GM19035 (cell line): ENCODE data around the gene TNNC2.
"Not testable (repeated sequence)": the region's sequence is repeated elsewhere in the genome, so short reads cannot be mapped to it uniquely, and the experiment has no call there.

Source experiments
- ATAC-seq: cut with Tn5 transposase; IDR thresholded peaks from one replicate; pipeline ENCODE4 v1.9.1; 2021; ENCODE audit not compliant: unreplicated experiment

Gene TNNC2

DNA sequence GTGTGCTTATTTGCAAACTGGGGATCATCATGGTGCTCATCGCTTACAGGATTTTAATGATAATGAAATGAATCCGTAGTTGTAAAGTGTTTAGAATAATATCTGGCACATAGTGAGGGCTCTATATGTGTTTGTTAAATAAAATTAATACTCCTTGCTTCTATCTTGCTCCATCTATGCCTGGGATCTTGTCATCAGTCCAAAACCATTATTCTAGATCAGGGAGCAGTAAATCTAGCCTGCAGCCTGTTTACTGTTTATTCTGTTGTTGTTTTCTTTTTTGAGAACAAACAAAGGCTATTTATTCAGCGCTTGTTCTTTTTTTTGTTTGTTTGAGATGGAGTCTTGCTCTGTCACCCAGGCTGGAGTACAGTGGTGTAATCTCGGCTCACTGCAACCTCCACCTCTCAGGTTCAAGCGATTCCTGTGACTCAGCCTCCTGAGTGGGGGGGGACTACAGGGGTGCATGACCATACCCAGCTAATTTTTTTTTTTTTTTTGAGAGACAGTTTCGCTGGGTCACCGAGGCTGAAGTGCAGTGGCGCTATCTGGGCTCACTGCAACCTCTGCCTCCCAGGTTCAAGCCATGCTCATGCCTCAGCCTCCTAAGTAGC, 22.0 kb upstream of the TNNC2 start:
- ATAC-seq, result no peak

DNA sequence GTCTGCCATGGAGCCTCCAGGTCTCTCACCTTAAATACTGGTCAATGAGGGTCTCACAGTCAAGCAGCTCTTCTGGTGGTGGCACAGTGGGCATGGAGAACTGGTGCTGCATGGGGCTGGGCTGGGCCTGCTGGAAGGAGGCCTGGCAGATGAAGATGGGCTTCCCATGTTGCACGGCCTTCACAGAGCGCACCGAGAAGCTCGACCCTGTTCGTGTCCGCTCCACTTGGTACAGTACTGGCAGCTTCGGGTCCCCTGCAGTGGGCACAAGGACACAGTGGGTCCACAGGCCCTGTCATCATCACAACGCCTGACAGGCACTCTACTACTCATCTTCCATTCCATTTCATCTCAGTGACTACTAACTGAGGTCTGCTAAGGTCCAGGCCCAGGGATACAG, 21.3 kb upstream of the TNNC2 start:
- no peak for ATAC-seq

DNA sequence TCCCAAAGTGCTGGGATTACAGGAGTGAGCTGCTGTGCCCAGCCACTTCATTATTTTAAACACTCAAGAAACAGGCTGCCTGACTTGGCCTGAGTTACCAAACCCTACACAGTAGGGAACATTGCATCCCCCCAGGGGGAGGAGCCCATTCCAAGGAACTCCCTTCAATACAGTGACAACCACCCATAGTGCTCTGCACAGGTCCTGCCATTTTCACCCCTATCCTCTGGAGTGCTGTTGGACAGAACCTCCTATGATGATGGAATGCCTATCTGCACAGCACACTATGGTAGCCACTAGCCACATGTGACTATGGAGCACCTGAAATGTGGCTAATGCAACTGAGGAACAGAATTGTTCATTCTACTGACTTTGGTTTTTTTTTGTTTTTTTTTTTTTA, 18.3 kb upstream of the TNNC2 start:
- ATAC-seq, result no peak

DNA sequence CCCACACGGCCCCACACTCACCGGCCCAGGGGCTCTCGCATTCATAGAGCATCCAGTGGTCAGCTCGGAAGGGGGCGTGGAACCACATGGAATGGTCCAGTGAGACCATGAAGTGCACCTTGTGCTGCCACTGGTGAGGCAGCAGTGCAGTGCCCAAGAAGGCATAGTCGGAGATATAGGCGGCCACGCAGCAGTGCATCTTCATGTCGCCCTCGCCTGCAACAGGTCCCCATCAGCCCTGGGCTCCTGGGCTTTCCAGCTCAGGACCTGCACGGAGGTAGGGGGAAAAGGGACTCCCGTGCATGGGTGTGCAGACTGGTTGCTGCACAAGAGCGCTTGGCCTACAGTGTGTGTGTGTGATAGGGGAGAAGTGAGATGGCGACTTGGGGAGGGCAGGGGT, 16.4 kb upstream of the TNNC2 start:
- no peak for ATAC-seq

DNA sequence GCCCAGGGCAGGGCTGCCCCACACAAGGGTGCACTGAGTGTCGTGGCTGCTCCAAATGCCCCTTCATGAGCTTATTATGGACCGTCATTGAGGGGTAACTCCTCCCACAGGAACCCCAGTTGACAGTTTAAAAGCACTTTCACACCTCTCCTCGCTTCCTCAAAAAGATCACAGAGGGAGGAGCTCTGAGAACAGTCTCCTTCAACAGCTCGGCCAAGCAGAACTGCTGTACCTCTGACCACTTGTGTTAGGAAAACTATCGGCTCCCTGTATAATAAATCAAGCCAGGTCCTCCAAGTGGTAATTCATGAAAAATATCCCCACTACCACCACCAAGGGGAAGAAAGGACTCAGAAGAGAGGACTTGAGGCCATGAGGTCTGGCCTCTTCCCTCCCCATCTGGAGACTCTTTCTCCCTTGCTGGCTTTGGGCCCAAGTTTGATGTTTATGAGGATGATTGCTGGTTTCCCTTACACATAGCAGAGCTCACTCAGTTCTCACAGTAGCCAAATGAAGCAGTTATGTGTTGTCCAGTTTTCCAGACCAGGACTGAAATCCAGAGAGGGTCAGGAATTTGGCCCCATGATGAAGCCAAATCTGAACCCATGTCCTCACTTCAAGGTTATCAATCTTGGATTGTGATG, 15.2 kb upstream of the TNNC2 start:
- ATAC-seq, result no peak

DNA sequence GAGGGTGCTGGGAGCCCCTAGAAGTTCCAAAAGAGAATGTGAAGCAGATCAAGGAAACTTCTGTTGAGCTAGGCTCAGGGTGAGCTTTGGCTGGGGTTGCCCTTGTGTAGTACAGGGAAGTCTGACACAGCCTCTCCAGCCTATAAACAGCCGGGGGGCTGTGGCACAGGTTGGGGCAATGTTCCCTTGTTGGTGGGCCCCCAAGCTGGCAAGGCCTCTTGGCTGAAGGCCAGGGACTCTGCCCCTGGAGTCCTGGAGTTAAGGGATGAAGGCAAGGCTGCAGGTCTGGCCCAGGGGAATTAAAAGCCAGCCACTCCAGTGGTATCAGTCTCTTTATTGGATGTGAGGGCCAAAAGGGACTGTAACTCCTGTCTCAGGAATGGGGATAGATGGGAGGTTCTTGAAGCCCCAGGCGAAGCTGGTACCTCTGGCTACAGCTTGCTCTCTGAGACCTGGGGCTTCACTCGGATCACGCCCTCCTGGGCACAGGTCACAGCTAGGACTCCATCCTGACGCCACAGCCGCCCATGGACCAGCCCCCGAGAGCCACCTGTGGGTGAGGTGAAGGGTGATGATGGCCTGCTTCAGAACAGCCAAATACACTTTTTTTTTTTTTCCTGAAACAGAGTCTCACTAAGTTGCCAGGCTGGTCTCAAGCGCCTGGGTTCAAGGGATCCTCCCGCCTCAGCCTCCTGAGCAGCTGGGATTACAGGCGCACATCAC, 14.5 kb upstream of the TNNC2 start:
- ATAC-seq, result no peak

DNA sequence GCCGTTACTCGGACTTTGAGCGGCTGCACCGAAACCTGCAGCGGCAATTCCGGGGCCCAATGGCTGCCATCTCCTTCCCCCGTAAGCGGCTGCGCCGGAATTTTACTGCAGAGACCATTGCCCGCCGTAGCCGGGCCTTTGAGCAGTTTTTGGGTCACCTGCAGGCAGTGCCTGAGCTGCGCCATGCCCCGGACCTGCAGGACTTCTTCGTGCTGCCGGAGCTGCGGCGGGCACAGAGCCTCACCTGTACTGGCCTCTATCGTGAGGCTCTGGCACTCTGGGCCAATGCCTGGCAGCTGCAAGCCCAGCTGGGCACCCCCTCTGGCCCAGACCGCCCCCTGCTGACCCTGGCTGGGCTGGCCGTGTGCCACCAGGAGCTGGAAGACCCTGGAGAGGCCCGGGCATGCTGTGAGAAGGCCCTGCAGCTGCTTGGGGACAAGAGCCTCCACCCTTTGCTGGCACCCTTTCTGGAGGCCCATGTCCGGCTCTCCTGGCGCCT, 13.6 kb upstream of the TNNC2 start:
- no peak for ATAC-seq

DNA sequence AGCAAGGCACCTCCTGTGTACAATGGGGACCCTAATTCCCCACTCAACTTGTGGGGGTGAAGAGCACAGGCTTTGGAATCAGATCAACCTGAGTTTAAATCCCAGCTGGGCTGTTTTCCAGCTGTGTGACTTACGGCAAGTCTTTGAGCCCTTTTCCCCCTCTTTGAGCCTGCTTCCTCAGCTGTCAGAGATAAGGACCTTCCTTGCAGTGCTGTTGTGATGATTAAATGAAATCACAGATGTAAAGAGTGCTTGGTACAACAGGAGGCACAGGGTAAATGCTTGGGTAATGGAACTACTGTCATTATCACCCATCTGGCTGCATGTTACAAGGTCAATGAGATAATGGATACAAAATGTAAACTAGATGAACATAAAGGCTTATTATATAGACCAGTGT, 9.7 kb upstream of the TNNC2 start:
- ATAC-seq, result no peak

DNA sequence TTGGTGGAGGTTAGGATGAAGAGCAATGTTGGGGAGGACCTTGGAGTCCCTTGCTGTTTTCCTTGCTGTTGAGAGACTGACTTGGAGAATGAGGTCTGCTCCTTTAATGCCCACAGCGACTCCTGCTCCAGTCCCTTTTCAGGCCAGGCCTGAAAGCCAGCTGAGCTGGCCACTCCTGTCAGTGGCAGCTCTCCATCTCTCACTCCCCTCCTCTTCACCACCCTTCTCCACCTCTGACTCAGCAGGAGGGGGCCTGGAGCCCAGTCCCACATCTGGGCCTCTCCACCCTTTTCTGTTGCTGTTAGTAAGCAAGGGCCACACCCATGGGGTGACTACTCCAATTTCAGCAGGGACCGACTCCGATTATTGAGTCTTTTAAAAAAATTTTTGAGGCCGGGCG, 8.7 kb upstream of the TNNC2 start:
- ATAC-seq, result no peak

DNA sequence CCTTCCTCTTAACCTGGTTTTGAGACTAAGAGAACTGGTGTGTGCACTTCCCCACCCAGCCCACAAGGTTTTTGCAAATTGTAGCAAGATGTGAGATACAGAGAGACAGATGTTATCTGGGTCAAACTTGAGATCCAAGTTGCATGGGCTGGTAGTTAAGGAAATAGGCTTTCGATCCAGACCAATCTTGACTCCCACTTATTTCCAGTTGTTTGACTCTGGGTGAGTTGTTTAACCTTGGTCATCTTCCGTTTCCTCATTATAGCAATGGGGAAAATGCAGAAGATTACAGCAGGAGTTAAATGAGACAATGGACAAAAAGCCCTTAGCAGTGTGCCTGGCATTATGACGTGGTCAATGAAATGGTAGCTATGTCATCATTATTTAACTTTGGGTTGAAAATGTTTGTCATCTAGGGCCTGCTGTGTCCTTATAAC, 8.2 kb upstream of the TNNC2 start:
- ATAC-seq, result no peak

DNA sequence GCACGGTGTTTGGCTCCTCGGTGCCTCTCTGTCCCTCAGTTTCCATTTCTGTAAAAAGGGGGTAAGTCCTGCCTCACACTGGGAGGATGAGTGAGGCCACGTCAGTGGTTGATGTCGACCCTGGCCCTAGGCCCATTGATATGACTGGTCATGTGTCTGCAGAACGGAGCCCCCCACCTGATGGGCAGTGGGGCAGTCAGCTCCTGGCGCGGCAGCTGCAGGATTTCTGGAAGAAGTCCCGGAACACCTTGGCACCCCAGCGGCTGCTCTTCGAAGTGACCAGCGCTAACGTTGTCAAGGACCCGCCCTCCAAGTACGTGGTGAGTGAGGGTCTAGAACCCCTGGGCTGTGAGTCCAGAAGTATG, 7.7 kb upstream of the TNNC2 start:
- no peak for ATAC-seq

DNA sequence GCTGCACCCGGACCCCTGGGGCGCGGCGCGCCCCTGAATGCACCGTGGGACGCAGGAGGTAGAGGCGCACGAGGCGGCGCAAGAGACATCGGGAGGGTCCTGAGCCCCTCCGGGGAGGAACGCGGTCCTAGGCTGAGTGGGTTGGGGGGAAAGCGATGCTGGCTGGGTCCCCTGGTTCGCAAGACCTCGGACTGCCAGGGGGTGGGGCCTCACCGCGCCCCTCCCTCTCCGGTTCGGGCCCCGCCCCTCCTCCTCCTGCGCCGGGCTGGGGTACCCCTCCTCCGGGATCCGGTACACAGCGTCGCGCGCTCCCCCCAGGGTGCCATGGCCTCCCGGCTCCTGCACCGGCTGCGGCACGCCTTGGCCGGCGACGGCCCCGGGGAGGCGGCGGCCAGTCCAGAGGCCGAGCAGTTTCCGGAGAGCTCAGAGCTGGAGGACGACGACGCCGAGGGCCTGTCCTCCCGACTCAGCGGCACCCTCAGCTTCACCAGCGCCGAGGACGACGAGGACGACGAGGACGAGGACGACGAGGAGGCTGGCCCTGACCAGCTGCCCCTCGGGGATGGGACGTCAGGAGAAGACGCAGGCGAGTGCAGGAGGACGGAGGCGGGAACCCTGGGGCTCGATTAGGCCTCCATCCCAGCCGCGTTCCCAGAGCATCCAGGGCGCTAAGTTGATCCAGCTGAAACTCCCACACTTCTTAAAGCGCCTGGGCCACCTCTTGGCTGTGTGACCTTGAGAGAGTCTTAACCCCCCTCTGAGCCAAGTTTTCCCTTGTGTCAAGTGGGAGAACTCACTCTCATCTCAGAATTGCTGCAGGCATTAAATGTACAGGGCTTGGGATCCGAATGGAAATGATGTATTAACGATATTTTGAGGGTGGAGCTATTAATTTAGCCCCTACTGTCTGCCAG, 7.0 kb upstream of the TNNC2 start:
- ATAC-seq, result no peak

DNA sequence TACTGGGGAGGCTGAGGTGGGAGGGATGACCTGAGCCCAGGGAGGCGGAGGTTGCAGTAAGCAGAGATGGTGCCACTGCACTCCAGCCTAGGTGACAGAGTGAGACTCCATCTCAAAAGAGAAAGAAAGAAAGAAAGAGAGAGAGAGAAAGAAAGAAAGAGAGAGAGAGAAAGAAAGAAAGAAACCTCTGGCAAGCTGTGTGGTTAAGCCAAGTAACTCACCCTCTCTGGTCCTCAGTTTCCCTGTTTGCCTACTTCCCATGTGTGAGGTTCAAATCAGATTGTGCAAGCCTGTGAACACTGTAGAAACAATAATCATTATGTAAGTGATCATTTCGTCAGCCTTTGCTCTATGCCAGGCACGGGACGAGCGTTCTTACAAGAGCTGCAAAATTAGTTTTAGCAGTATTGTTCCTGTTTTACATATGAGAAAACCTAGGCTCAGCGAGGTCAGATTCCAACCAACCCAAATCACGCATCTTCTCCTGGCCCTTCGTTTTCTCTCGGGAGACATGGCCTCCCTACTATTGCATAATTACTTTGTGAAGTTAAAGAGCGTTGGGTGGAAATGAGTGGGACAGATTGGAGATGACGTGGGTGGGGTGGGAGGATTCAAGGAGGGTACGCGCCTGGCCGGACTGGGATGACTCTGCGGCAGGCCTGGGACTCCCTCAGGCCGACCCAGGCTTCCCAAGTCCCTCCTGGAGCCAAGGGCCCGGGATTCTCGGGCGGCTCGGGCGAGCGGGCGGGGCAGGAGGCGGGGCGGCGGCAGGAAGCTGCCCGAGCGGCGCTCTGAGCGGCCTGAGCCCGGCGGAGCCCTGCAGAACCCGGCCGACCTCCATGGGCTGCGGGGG, 6.1 kb upstream of the TNNC2 start, which contains the start of gene SNX21:
Gene SNX21, plus strand, starts transcription at position 770 of the 853 bp plus-strand sequence. CDS start 121 bp downstream, outside the sequence.
- no peak for ATAC-seq

DNA sequence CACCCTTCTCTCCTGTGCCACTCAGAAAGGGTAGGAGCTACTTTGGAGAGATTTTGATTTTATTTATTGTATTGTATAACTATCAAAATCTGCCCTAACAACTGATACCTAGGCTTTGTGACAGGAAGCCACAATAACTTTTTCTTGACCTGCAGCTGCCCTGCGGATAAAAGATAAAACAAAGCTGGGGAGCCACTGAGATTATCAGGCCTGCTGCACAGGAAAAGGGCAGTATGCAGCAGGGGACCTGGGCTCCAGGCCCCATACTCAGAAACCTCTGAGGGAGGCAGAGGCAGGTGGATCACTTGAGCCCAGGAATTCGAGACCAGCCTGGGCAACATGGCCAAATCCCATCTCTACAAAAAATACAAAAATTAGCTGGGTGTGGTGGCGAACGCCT, 5.5 kb upstream of the TNNC2 start:
- no peak for ATAC-seq

DNA sequence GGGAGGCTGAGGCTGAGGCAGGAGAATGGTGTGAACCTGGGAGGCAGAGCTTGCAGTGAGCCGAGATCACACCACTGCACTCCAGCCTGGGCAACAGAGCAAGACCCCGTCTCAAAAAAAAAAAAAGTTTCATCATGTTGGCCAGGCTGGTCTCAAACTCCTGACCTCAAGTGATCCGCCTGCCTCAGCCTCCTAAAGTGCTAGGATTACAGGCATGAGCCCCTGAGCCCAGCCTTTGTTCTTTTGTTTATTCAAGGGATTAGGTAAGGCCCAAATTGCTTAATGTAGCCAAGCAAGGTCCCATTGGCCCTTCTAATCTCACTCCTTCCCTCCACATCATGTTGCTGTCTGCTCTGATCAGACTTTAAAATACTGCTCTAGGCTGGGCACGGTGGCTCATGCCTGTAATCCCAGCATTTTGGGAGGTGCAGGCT, 2.6 kb upstream of the TNNC2 start:
- not testable (repeated sequence) for ATAC-seq

DNA sequence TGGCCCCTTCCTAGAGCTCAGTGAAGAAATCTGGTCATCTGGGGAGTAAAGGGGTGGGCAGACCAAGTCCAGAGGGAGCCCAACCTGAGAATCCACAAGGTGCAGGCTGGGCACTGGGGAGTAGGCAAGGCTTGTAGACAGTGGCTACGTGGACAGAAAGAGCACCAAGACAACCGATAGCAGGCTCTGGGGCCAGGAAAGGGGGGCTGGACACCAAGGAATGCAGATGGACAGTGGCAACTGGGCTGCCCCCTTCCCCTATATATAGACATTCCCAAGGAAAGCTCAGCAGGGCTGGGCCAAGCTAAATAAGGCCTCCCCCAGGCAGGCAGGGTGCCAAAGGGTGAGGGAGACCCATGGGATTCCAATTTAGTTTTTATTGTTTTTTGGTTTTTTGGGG, 1.5 kb upstream of the TNNC2 start:
- no peak for ATAC-seq

DNA sequence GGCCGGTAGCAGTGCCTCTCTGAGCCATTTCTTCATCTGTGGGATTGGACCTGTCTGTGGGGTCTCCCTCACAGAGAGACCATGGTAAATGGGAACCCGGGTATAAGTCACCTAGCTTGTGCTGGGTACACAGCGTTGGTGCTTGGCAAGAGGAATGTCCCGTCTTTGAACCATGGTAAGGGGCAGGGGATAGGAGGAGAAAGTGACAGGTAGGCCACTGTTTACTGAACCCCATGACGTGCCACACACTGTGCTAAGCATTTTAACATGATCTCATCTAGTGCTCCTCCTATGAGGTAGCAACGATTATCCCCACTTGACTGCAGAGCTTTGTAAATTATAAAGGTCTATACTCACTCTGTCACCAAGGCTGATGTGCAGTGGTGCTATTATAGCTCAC, 600 bp upstream of the TNNC2 start:
- ATAC-seq, result no peak

DNA sequence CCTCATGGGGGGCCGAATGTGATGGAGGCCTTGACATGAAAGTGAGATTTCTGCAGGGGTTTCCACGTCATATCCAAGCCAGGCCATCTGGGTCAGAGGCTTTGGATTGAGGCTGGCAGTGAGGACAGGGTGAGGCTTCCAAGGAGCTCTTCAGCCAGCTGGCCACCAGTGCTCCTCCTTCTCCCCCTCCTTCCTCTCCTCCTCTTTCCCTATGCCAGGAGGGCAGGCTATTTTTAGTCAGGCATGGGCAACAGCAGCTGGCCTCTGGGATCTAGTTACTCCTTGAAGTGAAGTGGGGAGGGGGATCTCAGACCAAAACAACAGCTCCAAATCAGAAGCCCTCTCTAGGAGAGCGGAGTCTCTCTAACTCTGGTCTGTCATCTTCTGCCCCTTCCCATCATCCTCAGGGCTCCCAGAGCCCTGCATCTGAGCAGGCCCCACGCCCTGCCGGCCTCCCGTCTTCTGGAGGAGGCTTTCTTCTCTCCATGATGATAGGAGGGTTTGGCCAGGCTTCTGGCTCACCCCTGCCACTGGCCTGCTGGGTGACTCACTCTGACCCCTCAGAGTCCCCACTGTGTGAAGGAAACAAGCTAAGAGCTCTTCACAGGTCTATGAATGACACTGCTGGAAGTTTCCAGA, 612 bp downstream of the TNNC2 start:
- no peak for ATAC-seq

DNA sequence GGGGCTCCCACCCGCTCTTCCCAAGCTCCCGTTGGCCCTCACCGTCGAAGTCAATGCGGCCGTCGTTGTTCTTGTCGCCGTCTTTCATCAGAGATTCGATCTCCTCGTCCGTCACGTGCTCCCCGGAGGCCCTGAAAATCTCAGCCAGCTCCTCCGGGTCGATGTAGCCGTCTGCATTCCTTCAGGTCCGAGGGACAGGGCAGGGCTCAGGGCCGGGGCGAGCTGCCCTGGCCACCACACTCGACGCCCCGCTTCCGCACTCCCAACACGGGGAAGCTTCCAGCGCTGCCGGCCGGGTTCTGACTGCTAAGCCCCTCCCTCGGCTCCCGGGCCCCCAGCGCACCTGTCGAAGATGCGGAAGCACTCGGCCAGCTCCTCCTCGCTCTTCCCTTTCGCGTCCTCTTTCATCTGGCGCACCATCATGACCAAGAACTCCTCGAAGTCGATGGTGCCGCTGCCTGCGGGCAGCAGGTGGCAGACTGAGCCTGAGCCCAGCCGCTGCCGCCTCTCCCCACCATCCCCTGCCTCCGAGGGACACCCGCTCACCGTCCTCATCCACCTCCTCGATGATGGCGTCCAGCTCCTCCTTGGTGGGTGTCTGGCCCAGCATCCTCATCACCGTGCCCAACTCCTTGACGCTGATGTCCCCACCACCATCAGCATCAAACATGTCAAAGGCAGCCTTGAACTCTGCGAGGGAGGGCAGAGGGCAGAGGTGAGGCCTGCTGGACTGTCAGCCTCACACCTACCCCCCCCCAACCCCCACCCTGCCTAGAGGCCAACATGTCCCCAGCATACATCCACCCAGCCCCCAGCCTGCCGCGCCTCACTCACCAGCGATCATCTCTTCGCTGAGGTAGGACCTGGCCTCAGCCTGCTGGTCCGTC, 2.9 kb downstream of the TNNC2 start:
- ATAC-seq, result no peak
